Embryonic facial prominence (tissue), 1 donor: ENCODE data around the gene ST6GALNAC4.

ENCODE experiments used
- DNase-seq: peaks from one replicate; pipeline ENCODE4 v3.0.0-alpha.2; 2016; ENCODE audit errors: extremely low spot score

Gene ST6GALNAC4

GRCh38 chr9:127916720-127917581 is at the start of gene ST6GALNAC4:
Gene ST6GALNAC4, minus strand, starts transcription at chr9:127917041. Its CDS starts 622 bp downstream, at chr9:127916419.
- peak; percentile 62 for DNase-seq

GRCh38 chr9:127965953-127966352 is 49.1 kb upstream of the ST6GALNAC4 start:
- DNase-seq: no peak

GRCh38 chr9:127963359-127964064 is 46.7 kb upstream of the ST6GALNAC4 start:
- DNase-seq: no peak

GRCh38 chr9:127963041-127963358 is 46.2 kb upstream of the ST6GALNAC4 start:
- no peak for DNase-seq

GRCh38 chr9:127962278-127962677 is 45.4 kb upstream of the ST6GALNAC4 start:
- DNase-seq: no peak

GRCh38 chr9:127961613-127962155 is 44.8 kb upstream of the ST6GALNAC4 start:
- DNase-seq: no peak

- no peak for DNase-seq
Observed at GRCh38 chr9:127961155-127961490, 44.3 kb upstream of the ST6GALNAC4 start.

GRCh38 chr9:127960410-127961154 is 43.7 kb upstream of the ST6GALNAC4 start:
- DNase-seq: no peak

GRCh38 chr9:127959841-127960409 is 43.1 kb upstream of the ST6GALNAC4 start:
- no peak for DNase-seq

GRCh38 chr9:127959398-127959797 is 42.6 kb upstream of the ST6GALNAC4 start:
- DNase-seq: no peak

GRCh38 chr9:127958728-127959127 is 41.9 kb upstream of the ST6GALNAC4 start:
- no peak for DNase-seq

- DNase-seq: no peak
Observed at GRCh38 chr9:127955294-127956015, 38.6 kb upstream of the ST6GALNAC4 start.

- DNase-seq: no peak
Observed at GRCh38 chr9:127954831-127955293, 38.0 kb upstream of the ST6GALNAC4 start.

- no peak for DNase-seq
Observed at GRCh38 chr9:127953768-127954505, 37.1 kb upstream of the ST6GALNAC4 start.

- no peak for DNase-seq
Observed at GRCh38 chr9:127953154-127953553, 36.3 kb upstream of the ST6GALNAC4 start.

- DNase-seq: no peak
Observed at GRCh38 chr9:127950513-127951289, 33.9 kb upstream of the ST6GALNAC4 start.

GRCh38 chr9:127949827-127950512 is 33.1 kb upstream of the ST6GALNAC4 start:
- DNase-seq: no peak

GRCh38 chr9:127947841-127948710 is 31.2 kb upstream of the ST6GALNAC4 start:
- no peak for DNase-seq
